HEK293 (cell line): ENCODE measurements around the gene SGTB.

Experiments
- IKZF3 ChIP-seq: fragments of 450-650 bp; IDR thresholded peaks from 2 replicates; pipeline ENCODE4 v1.5.0; 2018; ENCODE audit warnings: missing biosample characterization, mild to moderate bottlenecking, missing genetic modification characterization, moderate library complexity
- KLF8 ChIP-seq: fragments of 450-650 bp; formaldehyde crosslinking; IDR thresholded peaks from 2 replicates; pipeline ENCODE4 v1.5.1; 2016; ENCODE audit warnings: missing biosample characterization, missing genetic modification characterization
- REPIN1 ChIP-seq: fragments of 450-650 bp; formaldehyde crosslinking; IDR thresholded peaks from 2 replicates; pipeline ENCODE4 v1.5.1; 2017; ENCODE audit warnings: missing biosample characterization, missing genetic modification characterization, low read depth
- SCRT2 ChIP-seq: fragments of 450-650 bp; formaldehyde crosslinking; IDR thresholded peaks from 2 replicates; pipeline ENCODE4 v1.5.1; 2016; ENCODE audit warnings: missing biosample characterization, missing genetic modification characterization
- YY1 ChIP-seq: fragments of 450-650 bp; formaldehyde crosslinking; IDR thresholded peaks from 2 replicates; pipeline ENCODE4 v1.5.1; 2018; ENCODE audit warnings: missing biosample characterization, missing genetic modification characterization
- ZBTB20 ChIP-seq: fragments of 450-650 bp; formaldehyde crosslinking; IDR thresholded peaks from 2 replicates; pipeline ENCODE4 v1.5.1; 2016; ENCODE audit warnings: missing biosample characterization, missing genetic modification characterization
- ZNF114 ChIP-seq: fragments of 450-650 bp; formaldehyde crosslinking; IDR thresholded peaks from 2 replicates; pipeline ENCODE4 v1.5.0; 2017; ENCODE audit warnings: missing biosample characterization, missing genetic modification characterization
- ZNF132 ChIP-seq: fragments of 450-650 bp; formaldehyde crosslinking; IDR thresholded peaks from 2 replicates; pipeline ENCODE4 v1.5.1; 2017; ENCODE audit warnings: missing biosample characterization, missing genetic modification characterization, borderline replicate concordance
- ZNF16 ChIP-seq: fragments of 450-650 bp; formaldehyde crosslinking; IDR thresholded peaks from 2 replicates; pipeline ENCODE4 v1.5.1; 2016; ENCODE audit warnings: low read depth, missing biosample characterization, missing genetic modification characterization
- ZNF211 ChIP-seq: fragments of 450-650 bp; formaldehyde crosslinking; IDR thresholded peaks from 2 replicates; pipeline ENCODE4 v1.5.1; 2016; ENCODE audit warnings: low read depth, missing biosample characterization, missing genetic modification characterization
- ZNF335 ChIP-seq: fragments of 450-650 bp; formaldehyde crosslinking; conservative IDR thresholded peaks from 2 replicates; pipeline ENCODE4 v1.5.1; 2016; ENCODE audit warnings: missing biosample characterization, missing genetic modification characterization
- ZNF404 ChIP-seq: fragments of 450-650 bp; formaldehyde crosslinking; IDR thresholded peaks from 2 replicates; pipeline ENCODE4 v1.5.1; 2017; ENCODE audit warnings: missing biosample characterization, missing genetic modification characterization
- ZNF544 ChIP-seq: fragments of 450-650 bp; formaldehyde crosslinking; IDR thresholded peaks from 2 replicates; pipeline ENCODE4 v1.5.0; 2017; ENCODE audit warnings: missing biosample characterization, missing genetic modification characterization
- ZNF555 ChIP-seq: fragments of 450-650 bp; formaldehyde crosslinking; conservative IDR thresholded peaks from 2 replicates; pipeline ENCODE4 v1.5.1; 2017; ENCODE audit warnings: missing biosample characterization, mild to moderate bottlenecking, missing genetic modification characterization, inconsistent platforms
- ZNF660 ChIP-seq: fragments of 450-650 bp; IDR thresholded peaks from 2 replicates; pipeline ENCODE4 v1.5.1; 2018; ENCODE audit warnings: missing biosample characterization, mild to moderate bottlenecking, missing genetic modification characterization
- ZNF670 ChIP-seq: fragments of 450-650 bp; formaldehyde crosslinking; IDR thresholded peaks from 2 replicates; pipeline ENCODE4 v1.5.1; 2016; ENCODE audit warnings: missing biosample characterization, missing genetic modification characterization, low read depth
- ZNF76 ChIP-seq: fragments of 450-650 bp; formaldehyde crosslinking; IDR thresholded peaks from 2 replicates; pipeline ENCODE4; 2016; ENCODE audit warnings: low read depth, missing biosample characterization, missing genetic modification characterization, borderline replicate concordance
- ZSCAN16 ChIP-seq: fragments of 450-650 bp; formaldehyde crosslinking; IDR thresholded peaks from 2 replicates; pipeline ENCODE4 v1.5.1; 2016; ENCODE audit warnings: missing biosample characterization, missing genetic modification characterization
- ZXDB ChIP-seq: fragments of 450-650 bp; formaldehyde crosslinking; IDR thresholded peaks from 2 replicates; pipeline ENCODE4 v1.5.1; 2016; ENCODE audit warnings: missing biosample characterization, missing genetic modification characterization
- TF ChIP-seq, protein P1 (sequence below): fragments of 450-650 bp; formaldehyde crosslinking; IDR thresholded peaks from 2 replicates; pipeline ENCODE4 v1.5.1; 2016; ENCODE audit warnings: missing biosample characterization, missing genetic modification characterization
- TF ChIP-seq, protein P2 (sequence below): fragments of 450-650 bp; formaldehyde crosslinking; IDR thresholded peaks from 2 replicates; pipeline ENCODE4 v1.5.1; 2016; ENCODE audit warnings: missing biosample characterization, missing genetic modification characterization
- TF ChIP-seq, protein P3 (sequence below): fragments of 450-650 bp; formaldehyde crosslinking; IDR thresholded peaks from 2 replicates; pipeline ENCODE4 v1.5.1; 2016; ENCODE audit warnings: missing biosample characterization, missing genetic modification characterization, low read depth
- TF ChIP-seq, protein P4 (sequence below): fragments of 450-650 bp; formaldehyde crosslinking; IDR thresholded peaks from 2 replicates; pipeline ENCODE4 v1.5.1; 2016; ENCODE audit warnings: missing biosample characterization, missing genetic modification characterization
- TF ChIP-seq, protein P5 (sequence below): fragments of 450-650 bp; formaldehyde crosslinking; conservative IDR thresholded peaks from 2 replicates; pipeline ENCODE4 v1.5.1; 2016; ENCODE audit warnings: low read depth, missing biosample characterization, missing genetic modification characterization
- TF ChIP-seq, protein P6 (sequence below): fragments of 450-650 bp; formaldehyde crosslinking; IDR thresholded peaks from 2 replicates; pipeline ENCODE4 v1.5.1; 2016; ENCODE audit warnings: missing biosample characterization, missing genetic modification characterization
- TF ChIP-seq, protein P7 (sequence below): fragments of 450-650 bp; formaldehyde crosslinking; IDR thresholded peaks from 2 replicates; pipeline ENCODE4 v1.5.1; 2016; ENCODE audit warnings: missing biosample characterization, missing genetic modification characterization

SGTB gene

DNA sequence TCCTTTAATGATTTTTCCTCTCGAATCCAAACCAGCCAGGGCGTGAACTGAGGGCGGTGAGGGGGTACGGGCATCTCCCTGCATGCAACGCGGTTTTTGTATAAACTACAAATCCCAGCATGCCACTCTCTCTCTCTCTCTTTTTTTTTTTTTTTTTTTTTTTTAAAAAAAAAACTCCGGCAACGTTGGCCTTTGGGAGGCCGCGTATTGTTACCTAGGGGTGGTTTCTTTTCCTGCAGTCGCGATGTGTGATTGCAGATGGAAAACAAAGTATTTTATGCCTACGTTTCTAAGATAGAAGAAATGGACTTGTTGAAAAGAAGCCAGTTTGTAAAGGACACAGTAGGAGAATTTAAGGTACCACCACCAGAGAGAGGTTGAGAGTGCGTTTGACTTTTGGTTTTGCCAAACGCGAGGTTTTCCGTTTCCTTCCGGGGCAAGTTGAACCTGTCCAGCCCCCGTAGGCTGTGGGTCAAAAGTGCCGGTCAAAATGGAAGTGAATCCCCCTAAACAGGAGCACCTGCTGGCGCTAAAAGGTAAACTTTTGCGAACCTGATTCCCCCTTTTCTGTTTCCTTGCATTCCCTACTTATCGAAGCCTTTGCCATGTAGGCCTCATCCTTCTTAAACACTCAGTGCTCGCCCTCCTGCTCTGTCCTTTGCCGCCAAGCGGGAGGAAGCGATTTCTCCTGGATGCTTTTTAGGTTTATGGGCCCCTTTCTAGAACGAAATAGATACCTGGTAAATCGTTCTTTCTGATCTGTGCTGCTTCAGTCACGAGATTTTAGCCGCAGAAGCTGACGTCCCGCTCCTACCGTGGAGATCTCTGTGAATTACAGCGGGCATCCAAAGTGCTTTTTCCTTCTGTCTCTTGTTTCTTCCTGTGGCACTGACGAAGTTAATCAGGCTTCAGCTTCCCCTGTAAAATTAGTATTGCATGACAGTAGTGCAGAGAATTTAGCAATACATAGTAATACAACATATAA is 97.0 kb downstream of the SGTB start, which contains the start of the genes SHLD3 and TRAPPC13 (continued):
- TF ChIP-seq, protein P1, sequence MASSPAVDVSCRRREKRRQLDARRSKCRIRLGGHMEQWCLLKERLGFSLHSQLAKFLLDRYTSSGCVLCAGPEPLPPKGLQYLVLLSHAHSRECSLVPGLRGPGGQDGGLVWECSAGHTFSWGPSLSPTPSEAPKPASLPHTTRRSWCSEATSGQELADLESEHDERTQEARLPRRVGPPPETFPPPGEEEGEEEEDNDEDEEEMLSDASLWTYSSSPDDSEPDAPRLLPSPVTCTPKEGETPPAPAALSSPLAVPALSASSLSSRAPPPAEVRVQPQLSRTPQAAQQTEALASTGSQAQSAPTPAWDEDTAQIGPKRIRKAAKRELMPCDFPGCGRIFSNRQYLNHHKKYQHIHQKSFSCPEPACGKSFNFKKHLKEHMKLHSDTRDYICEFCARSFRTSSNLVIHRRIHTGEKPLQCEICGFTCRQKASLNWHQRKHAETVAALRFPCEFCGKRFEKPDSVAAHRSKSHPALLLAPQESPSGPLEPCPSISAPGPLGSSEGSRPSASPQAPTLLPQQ (tag by site-specific recombination): 0 out of 2 replicates have a peak, but pooled peaks have one; percentile 29
- peak; percentile 25; the same call in 1 of the 2 replicates for TF ChIP-seq SCRT2 (tag by site-specific recombination)
- TF ChIP-seq ZSCAN16 (tag by site-specific recombination): 0 out of 2 replicates have a peak, but pooled peaks have one; percentile 21
- TF ChIP-seq, protein P2, sequence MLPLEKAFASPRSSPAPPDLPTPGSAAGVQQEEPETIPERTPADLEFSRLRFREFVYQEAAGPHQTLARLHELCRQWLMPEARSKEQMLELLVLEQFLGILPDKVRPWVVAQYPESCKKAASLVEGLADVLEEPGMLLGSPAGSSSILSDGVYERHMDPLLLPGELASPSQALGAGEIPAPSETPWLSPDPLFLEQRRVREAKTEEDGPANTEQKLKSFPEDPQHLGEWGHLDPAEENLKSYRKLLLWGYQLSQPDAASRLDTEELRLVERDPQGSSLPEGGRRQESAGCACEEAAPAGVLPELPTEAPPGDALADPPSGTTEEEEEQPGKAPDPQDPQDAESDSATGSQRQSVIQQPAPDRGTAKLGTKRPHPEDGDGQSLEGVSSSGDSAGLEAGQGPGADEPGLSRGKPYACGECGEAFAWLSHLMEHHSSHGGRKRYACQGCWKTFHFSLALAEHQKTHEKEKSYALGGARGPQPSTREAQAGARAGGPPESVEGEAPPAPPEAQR: no peak
- peak; percentile 48 for TF ChIP-seq ZNF335
- peak; percentile 47; the same call in 1 of the 2 replicates for TF ChIP-seq YY1 (tag by site-specific recombination)
- TF ChIP-seq, protein P3, sequence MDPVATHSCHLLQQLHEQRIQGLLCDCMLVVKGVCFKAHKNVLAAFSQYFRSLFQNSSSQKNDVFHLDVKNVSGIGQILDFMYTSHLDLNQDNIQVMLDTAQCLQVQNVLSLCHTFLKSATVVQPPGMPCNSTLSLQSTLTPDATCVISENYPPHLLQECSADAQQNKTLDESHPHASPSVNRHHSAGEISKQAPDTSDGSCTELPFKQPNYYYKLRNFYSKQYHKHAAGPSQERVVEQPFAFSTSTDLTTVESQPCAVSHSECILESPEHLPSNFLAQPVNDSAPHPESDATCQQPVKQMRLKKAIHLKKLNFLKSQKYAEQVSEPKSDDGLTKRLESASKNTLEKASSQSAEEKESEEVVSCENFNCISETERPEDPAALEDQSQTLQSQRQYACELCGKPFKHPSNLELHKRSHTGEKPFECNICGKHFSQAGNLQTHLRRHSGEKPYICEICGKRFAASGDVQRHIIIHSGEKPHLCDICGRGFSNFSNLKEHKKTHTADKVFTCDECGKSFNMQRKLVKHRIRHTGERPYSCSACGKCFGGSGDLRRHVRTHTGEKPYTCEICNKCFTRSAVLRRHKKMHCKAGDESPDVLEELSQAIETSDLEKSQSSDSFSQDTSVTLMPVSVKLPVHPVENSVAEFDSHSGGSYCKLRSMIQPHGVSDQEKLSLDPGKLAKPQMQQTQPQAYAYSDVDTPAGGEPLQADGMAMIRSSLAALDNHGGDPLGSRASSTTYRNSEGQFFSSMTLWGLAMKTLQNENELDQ: no peak
- TF ChIP-seq ZNF544 (tag by site-specific recombination): no peak
- TF ChIP-seq ZBTB20 (tag by site-specific recombination): peak; percentile 7; the same call in 1 of the 2 replicates
- TF ChIP-seq, protein P4, sequence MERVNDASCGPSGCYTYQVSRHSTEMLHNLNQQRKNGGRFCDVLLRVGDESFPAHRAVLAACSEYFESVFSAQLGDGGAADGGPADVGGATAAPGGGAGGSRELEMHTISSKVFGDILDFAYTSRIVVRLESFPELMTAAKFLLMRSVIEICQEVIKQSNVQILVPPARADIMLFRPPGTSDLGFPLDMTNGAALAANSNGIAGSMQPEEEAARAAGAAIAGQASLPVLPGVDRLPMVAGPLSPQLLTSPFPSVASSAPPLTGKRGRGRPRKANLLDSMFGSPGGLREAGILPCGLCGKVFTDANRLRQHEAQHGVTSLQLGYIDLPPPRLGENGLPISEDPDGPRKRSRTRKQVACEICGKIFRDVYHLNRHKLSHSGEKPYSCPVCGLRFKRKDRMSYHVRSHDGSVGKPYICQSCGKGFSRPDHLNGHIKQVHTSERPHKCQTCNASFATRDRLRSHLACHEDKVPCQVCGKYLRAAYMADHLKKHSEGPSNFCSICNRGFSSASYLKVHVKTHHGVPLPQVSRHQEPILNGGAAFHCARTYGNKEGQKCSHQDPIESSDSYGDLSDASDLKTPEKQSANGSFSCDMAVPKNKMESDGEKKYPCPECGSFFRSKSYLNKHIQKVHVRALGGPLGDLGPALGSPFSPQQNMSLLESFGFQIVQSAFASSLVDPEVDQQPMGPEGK (tag by site-specific recombination): peak; percentile 27; the same call in 1 of the 2 replicates
- TF ChIP-seq ZNF404 (tag by site-specific recombination): no peak
- TF ChIP-seq, protein P5, sequence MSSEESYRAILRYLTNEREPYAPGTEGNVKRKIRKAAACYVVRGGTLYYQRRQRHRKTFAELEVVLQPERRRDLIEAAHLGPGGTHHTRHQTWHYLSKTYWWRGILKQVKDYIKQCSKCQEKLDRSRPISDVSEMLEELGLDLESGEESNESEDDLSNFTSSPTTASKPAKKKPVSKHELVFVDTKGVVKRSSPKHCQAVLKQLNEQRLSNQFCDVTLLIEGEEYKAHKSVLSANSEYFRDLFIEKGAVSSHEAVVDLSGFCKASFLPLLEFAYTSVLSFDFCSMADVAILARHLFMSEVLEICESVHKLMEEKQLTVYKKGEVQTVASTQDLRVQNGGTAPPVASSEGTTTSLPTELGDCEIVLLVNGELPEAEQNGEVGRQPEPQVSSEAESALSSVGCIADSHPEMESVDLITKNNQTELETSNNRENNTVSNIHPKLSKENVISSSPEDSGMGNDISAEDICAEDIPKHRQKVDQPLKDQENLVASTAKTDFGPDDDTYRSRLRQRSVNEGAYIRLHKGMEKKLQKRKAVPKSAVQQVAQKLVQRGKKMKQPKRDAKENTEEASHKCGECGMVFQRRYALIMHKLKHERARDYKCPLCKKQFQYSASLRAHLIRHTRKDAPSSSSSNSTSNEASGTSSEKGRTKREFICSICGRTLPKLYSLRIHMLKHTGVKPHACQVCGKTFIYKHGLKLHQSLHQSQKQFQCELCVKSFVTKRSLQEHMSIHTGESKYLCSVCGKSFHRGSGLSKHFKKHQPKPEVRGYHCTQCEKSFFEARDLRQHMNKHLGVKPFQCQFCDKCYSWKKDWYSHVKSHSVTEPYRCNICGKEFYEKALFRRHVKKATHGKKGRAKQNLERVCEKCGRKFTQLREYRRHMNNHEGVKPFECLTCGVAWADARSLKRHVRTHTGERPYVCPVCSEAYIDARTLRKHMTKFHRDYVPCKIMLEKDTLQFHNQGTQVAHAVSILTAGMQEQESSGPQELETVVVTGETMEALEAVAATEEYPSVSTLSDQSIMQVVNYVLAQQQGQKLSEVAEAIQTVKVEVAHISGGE (tag by site-specific recombination): peak; percentile 83
- no peak for TF ChIP-seq ZNF670 (tag by site-specific recombination)
- peak; percentile 87 for TF ChIP-seq ZNF76 (tag by site-specific recombination)
- peak; percentile 52; the same call in 1 of the 2 replicates for TF ChIP-seq KLF8
- peak; percentile 80; the same call in 1 of the 2 replicates for TF ChIP-seq ZNF660 (tag by site-specific recombination)
- TF ChIP-seq, protein P6, sequence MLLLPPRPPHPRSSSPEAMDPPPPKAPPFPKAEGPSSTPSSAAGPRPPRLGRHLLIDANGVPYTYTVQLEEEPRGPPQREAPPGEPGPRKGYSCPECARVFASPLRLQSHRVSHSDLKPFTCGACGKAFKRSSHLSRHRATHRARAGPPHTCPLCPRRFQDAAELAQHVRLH (tag by site-specific recombination): peak; percentile 68
- no peak for TF ChIP-seq ZNF211 (tag by site-specific recombination)
- TF ChIP-seq, protein P7, sequence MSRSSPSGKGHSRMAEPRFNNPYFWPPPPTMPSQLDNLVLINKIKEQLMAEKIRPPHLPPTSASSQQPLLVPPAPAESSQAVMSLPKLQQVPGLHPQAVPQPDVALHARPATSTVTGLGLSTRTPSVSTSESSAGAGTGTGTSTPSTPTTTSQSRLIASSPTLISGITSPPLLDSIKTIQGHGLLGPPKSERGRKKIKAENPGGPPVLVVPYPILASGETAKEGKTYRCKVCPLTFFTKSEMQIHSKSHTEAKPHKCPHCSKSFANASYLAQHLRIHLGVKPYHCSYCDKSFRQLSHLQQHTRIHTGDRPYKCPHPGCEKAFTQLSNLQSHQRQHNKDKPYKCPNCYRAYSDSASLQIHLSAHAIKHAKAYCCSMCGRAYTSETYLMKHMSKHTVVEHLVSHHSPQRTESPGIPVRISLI (tag by site-specific recombination): peak; percentile 95
- TF ChIP-seq REPIN1 (tag by site-specific recombination): peak; percentile 96
- TF ChIP-seq ZNF555 (tag by site-specific recombination): no peak
- 0 out of 2 replicates have a peak, but pooled peaks have one; percentile 7 for TF ChIP-seq IKZF3 (tag by site-specific recombination)
- no peak for TF ChIP-seq ZNF132 (tag by site-specific recombination)
- no peak for TF ChIP-seq ZNF114
- TF ChIP-seq ZNF16 (tag by site-specific recombination): no peak
- TF ChIP-seq ZXDB (tag by site-specific recombination): peak; percentile 68; the same call in 1 of the 2 replicates
